ENCODE results near the gene SLC5A1.
"Not testable (repeated sequence)": the region's sequence is repeated elsewhere in the genome, so short reads cannot be mapped to it uniquely, and the experiment has no call there.

Gene SLC5A1

GRCh38 chr22:32150647-32151046 is 107.6 kb downstream of the SLC5A1 start:
- not testable (repeated sequence) for DNase-seq

- not testable (repeated sequence) for DNase-seq
Measured at GRCh38 chr22:32151641-32152040, 108.6 kb downstream of the SLC5A1 start.

- DNase-seq = not testable (repeated sequence)
Measured at GRCh38 chr22:32154727-32155126, 111.7 kb downstream of the SLC5A1 start.

GRCh38 chr22:32157632-32158031 is 114.6 kb downstream of the SLC5A1 start:
- DNase-seq = not testable (repeated sequence)

- no peak for DNase-seq
Measured at GRCh38 chr22:32158712-32159533, 115.9 kb downstream of the SLC5A1 start, which contains the start of gene C22orf42. Gene C22orf42, minus strand, starts transcription at chr22:32159303. Its CDS starts 88 bp downstream, at chr22:32159215.

- not testable (repeated sequence) for DNase-seq
Measured at GRCh38 chr22:32160411-32160810, 117.3 kb downstream of the SLC5A1 start.

All from central memory CD4-positive, alpha-beta T cell (primary cell).